Measurements from ENCODE around the gene PLOD3. TPM values are rescaled to one million over a fixed set of nuclear protein-coding genes. Genes with fewer than 3 reads are reported as not detected.

PLOD3 gene
- total and polyA plus RNA-seq, 2 of the 8 experiments (the other 6 are each of a cell fraction or from before 2014, with no cell fraction given), result 28.4 to 47.2 TPM

DNA sequence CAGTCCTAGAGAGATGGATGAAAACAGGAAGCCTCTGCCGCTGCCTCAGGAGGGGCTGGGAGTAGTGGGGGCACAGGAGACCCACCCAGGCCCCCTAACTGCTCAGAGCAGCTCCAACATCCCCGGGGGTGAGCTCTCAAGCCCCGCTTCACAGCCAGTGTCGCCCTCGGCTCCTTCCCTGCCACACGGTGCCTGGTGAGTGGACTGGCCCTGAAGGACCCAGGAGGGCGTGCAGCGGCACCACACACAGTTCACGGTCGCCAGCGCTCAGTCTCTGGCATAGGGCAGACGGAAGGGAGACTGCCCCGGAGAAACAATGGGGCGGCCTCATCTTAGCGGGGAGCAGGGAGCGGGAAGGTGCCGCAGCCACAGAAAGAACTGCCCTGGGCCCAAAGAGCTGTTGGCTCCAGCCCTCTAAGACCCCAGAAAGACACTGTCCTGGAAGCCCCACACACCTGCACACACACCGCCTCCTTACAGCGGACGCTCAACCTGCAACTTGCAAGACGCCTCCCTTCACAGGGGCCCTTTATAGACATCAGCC is 19.0 kb upstream of the PLOD3 start (continued):
- TF ChIP-seq JUND (IDR thresholded peaks at IDR 0.05; ENCODE audit: low read length), result no peak
